Endothelial cell of umbilical vein (primary cell): ENCODE results near the gene FGD5. TPM values are rescaled to one million over a fixed set of nuclear protein-coding genes. Genes with fewer than 3 reads are reported as not detected.

ENCODE experiments used
- BruUV-seq: library from RNA; stranded (reverse); fragments of 400-500 nt; replicated peaks from 2 replicates; lab custom pipeline; 2021; lab: Mats Ljungman, UMichigan
- CTCF ChIA-PET: fragments of 300-600, 350-600 bp; sonication (Branson Sonifier 250); formaldehyde crosslinking; loops from one replicate; lab custom pipeline; 2021; ENCODE audit warnings: antibody characterized with exemption, inconsistent platforms; lab: Charles Lee
- POLR2A ChIA-PET: fragments of 300-600, 350-600 bp; sonication (Branson Sonifier 250); formaldehyde crosslinking; loops from one replicate; lab custom pipeline; 2021; ENCODE audit warnings: antibody characterized with exemption, inconsistent platforms; lab: Charles Lee
- DNase-seq: peaks from one replicate; pipeline ENCODE4 v3.0.0-alpha.2; 2011; ENCODE audit warnings: low read depth, low spot score
- FAIRE-seq: peaks from 2 replicates; lab custom pipeline; 2011; peaks lifted over from hg19 to GRCh38; lab: Jason Lieb, UNC
- H2AFZ ChIP-seq: 2 replicates; pipeline ENCODE4 v1.6.0; 2012; ENCODE audit warnings: low read depth, low read length, control low read depth, inconsistent platforms
- H3K27ac ChIP-seq: 2 replicates; pipeline ENCODE4 v1.5.1; 2011; ENCODE audit warnings: low read depth, mild to moderate bottlenecking, control low read depth, low read length, moderate library complexity; ENCODE audit not compliant: insufficient read depth
- H3K27me3 ChIP-seq, 2 experiments: 2 replicates each; pipeline versions ENCODE4 v1.6.0 to v1.6.1; 2011; ENCODE audit warnings: low read length in 2 of 2, mixed read lengths in 1 of 2; ENCODE audit not compliant: control insufficient read depth in 2 of 2, insufficient read depth in 2 of 2
- H3K36me3 ChIP-seq, 2 experiments: 2 replicates in 1 of 2; 3 replicates in 1 of 2; pipeline ENCODE4 v1.5.1; 2011; ENCODE audit warnings: low read length in 2 of 2, mild to moderate bottlenecking in 1 of 2, moderate library complexity in 1 of 2; ENCODE audit not compliant: control insufficient read depth in 2 of 2, insufficient read depth in 2 of 2; ENCODE audit errors: extremely low read depth in 1 of 2
- H3K4me1 ChIP-seq: 3 replicates; pipeline ENCODE4 v1.5.1; 2011; ENCODE audit warnings: mild to moderate bottlenecking, low read length; ENCODE audit not compliant: control insufficient read depth, insufficient read depth; ENCODE audit errors: extremely low read depth
- H3K4me2 ChIP-seq: 2 replicates; pipeline ENCODE4 v1.6.1; 2011; ENCODE audit warnings: low read length, control low read depth, mixed read lengths; ENCODE audit not compliant: insufficient read depth
- H3K4me3 ChIP-seq, 3 experiments: fragments of 200-600 bp in 1 of 3; sonication (generic), shearing (Covaris generic) in 1 of 3; replicated peaks in 1 of 3; 2 replicates each; pipeline ENCODE4 v1.5.1; 2011 to 2016; ENCODE audit warnings: control low read depth in 3 of 3, low read length in 3 of 3, mild to moderate bottlenecking in 2 of 3, inconsistent platforms in 1 of 3, low read depth in 1 of 3, moderate library complexity in 1 of 3; ENCODE audit not compliant: insufficient read depth in 1 of 3
- H3K79me2 ChIP-seq: 2 replicates; pipeline ENCODE4 v1.6.0; 2012; ENCODE audit warnings: low read length, inconsistent platforms; ENCODE audit not compliant: control insufficient read depth, insufficient read depth
- H3K9ac ChIP-seq: replicated peaks from 2 replicates; pipeline ENCODE3; 2011; ENCODE audit warnings: low read length, control low read depth; ENCODE audit not compliant: insufficient read depth; ENCODE audit errors: extremely low read depth
- H3K9me1 ChIP-seq: replicated peaks from 3 replicates; pipeline ENCODE4 v1.6.0; 2011; ENCODE audit warnings: mild to moderate bottlenecking, low read length; ENCODE audit not compliant: control insufficient read depth, insufficient read depth; ENCODE audit errors: extremely low read depth
- H3K9me3 ChIP-seq: replicated peaks from 2 replicates; pipeline ENCODE4 v1.5.1; 2012; ENCODE audit warnings: low read length, inconsistent platforms; ENCODE audit not compliant: control insufficient read depth, insufficient read depth
- H4K20me1 ChIP-seq: replicated peaks from 2 replicates; pipeline ENCODE3; 2011; ENCODE audit warnings: mild to moderate bottlenecking, low read length; ENCODE audit not compliant: control insufficient read depth, insufficient read depth; ENCODE audit errors: extremely low read depth
- EZH2 ChIP-seq: IDR thresholded peaks from 2 replicates; pipeline ENCODE4 v1.6.1; 2012; ENCODE audit warnings: borderline replicate concordance, low read depth, mild to moderate bottlenecking, moderate library complexity, low read length, inconsistent platforms; ENCODE audit not compliant: severe bottlenecking
- FOS ChIP-seq: IDR thresholded peaks from 2 replicates; pipeline ENCODE4 v1.6.1; 2011; ENCODE audit warnings: mild to moderate bottlenecking, low read length, moderate library complexity, borderline replicate concordance; ENCODE audit not compliant: insufficient read depth
- GATA2 ChIP-seq: IDR thresholded peaks from 2 replicates; pipeline ENCODE4 v1.7.0; 2011; ENCODE audit warnings: low read depth, mild to moderate bottlenecking, moderate library complexity, mixed read lengths, low read length; ENCODE audit not compliant: insufficient read length, insufficient read depth
- JUN ChIP-seq: IDR thresholded peaks from 2 replicates; pipeline ENCODE4 v1.6.1; 2011; ENCODE audit warnings: borderline replicate concordance, low read depth; ENCODE audit not compliant: insufficient read length, insufficient read depth
- MAX ChIP-seq: IDR thresholded peaks from 2 replicates; pipeline ENCODE4 v1.6.1; 2011; ENCODE audit not compliant: insufficient read depth, insufficient read length
- MYC ChIP-seq: IDR thresholded peaks from one replicate; pipeline ENCODE4 v1.6.1; 2011; ENCODE audit warnings: mild to moderate bottlenecking, low read depth, low read length
- POLR2A ChIP-seq: IDR thresholded peaks from 2 replicates; pipeline ENCODE4 v1.6.1; 2012; ENCODE audit warnings: low read depth, mild to moderate bottlenecking, control low read depth, low read length
- POLR2AphosphoS5 ChIP-seq: IDR thresholded peaks from 2 replicates; pipeline ENCODE4 v1.6.1; 2012; ENCODE audit warnings: low read depth, mild to moderate bottlenecking, control low read depth, low read length, moderate library complexity; ENCODE audit not compliant: insufficient read depth
- dilution Hi-C: fragments of 300-500 bp; cut with MboI; formaldehyde crosslinking; loops from one replicate; pipeline ENCODE4 v1.15.0; 2019; ENCODE audit warnings: low sequenced_read_pairs; ENCODE audit not compliant: extremely low pct_ligation_motif_present
- intact Hi-C: fragments of 100-400 bp; cut with micrococcal nuclease; formaldehyde crosslinking; loops from one replicate; pipeline ENCODE4 v1.10.0; 2022
- polyA plus RNA-seq, 4 experiments: library from polyadenylated mRNA; depleted of rRNA in 3 of 4; stranded (reverse) in 3 of 4; unstranded in 1 of 4; fragments of >200 nt; gene quantifications; 2 replicates each; pipeline versions ENCODE4 v1.2.1 to v1.2.3, GENCODE V29; 2011 to 2012; ENCODE audit warnings: missing spikeins in 1 of 4
- total RNA-seq: library from RNA; stranded (reverse); gene quantifications from 2 replicates; pipeline ENCODE4 v1.2.3, GENCODE V29; 2021
- TF ChIP-seq, protein P1 (sequence below), 2 donors: IDR thresholded peaks; 1 replicate in 1 of 2; 2 replicates in 1 of 2; pipeline ENCODE4 v1.5.1; 2011; ENCODE audit warnings: low read length in 2 of 2, mild to moderate bottlenecking in 2 of 2, moderate library complexity in 2 of 2, control low read depth in 1 of 2, inconsistent platforms in 1 of 2, low read depth in 1 of 2; ENCODE audit not compliant: insufficient read depth in 1 of 2; ENCODE audit errors: extremely low read depth in 1 of 2

FGD5 gene
- total and polyA plus RNA-seq, 2 donors (not counting 3 experiments of a cell fraction or from before 2014, with no cell fraction given), result 49.6 to 134 TPM

DNA sequence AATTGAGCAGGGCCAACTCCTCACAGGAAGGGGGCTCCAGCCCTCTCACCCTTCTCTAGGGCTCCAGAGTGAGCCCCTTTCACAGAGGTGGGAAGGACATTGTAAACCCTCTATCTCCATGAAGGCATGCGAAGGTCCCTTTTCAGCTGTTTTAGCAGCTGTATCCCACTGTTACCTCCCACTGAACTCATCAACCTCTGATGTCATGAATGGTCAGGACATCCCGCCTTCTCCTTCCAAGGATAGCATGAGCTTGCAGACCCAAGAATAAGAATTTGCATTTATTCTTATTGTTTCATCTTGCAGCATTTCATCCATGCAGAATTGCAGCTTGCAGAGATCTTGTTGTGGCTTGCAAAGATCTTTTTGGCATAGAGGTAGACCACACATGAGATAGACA, 24.3 kb upstream of the FGD5 start:
- FAIRE-seq (no peak), DNase-seq (no peak)
- Histone ChIP-seq H3K4me1 (peaks cover 2% of the 10 kb centered on the region), H3K4me3 (no peak overlapping the region), H3K27me3 (no peaks in the 10 kb centered on the region), H3K27ac (no peak overlapping the region), H3K79me2 (no peaks in the 10 kb centered on the region), H3K4me2 (no peak overlapping the region), H2AFZ (no peak overlapping the region), H3K36me3 (no peaks in the 10 kb centered on the region), H3K9me3 (no peaks in the 10 kb centered on the region), H4K20me1 (no peaks in the 10 kb centered on the region), H3K9ac (no peak overlapping the region), H3K9me1 (no peaks in the 10 kb centered on the region)
- TF ChIP-seq, protein P1, sequence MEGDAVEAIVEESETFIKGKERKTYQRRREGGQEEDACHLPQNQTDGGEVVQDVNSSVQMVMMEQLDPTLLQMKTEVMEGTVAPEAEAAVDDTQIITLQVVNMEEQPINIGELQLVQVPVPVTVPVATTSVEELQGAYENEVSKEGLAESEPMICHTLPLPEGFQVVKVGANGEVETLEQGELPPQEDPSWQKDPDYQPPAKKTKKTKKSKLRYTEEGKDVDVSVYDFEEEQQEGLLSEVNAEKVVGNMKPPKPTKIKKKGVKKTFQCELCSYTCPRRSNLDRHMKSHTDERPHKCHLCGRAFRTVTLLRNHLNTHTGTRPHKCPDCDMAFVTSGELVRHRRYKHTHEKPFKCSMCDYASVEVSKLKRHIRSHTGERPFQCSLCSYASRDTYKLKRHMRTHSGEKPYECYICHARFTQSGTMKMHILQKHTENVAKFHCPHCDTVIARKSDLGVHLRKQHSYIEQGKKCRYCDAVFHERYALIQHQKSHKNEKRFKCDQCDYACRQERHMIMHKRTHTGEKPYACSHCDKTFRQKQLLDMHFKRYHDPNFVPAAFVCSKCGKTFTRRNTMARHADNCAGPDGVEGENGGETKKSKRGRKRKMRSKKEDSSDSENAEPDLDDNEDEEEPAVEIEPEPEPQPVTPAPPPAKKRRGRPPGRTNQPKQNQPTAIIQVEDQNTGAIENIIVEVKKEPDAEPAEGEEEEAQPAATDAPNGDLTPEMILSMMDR (IDR thresholded peaks at IDR 0.05; ENCODE audit: extremely low read depth in 1 of 2, insufficient read depth in 1 of 2, low read depth in 1 of 2, low read length in 2 of 2), result no peak
- TF ChIP-seq GATA2, result no peak
- no peak for TF ChIP-seq FOS
- TF ChIP-seq MYC, result no peak
- no peak for TF ChIP-seq POLR2A
- TF ChIP-seq POLR2AphosphoS5, result no peak
- no peak for TF ChIP-seq EZH2
- TF ChIP-seq MAX, result no peak
- TF ChIP-seq JUN, result no peak
- dilution Hi-C loops (no loop called here), intact Hi-C loops (loop anchor here (5.0 kb wide), 1 partner anchor 83 kb away; no protein-coding TSS in a partner anchor)
- POLR2A ChIA-PET, result no interaction called here
- BruUV-seq, result no TSS peak
- CTCF ChIA-PET, result interaction anchor here (2.1 kb wide), 1 partner anchor 28 kb away, joined by 10 read pairs; no protein-coding TSS in a partner anchor
